K562 (cell line): ENCODE results near the gene HNRNPK. TPM values are rescaled to one million over a fixed set of nuclear protein-coding genes. Genes with fewer than 3 reads are reported as not detected.

Experiments
- BHLHE40 ChIP-seq: IDR thresholded peaks from 2 replicates; pipeline ENCODE4 v1.6.1; 2011; ENCODE audit warnings: low read length, improper control_type of control experiment
- CHD4 ChIP-seq: fragments of 200-600 bp; sonication (generic); IDR thresholded peaks from 3 replicates; pipeline ENCODE4 v1.6.1; 2012; ENCODE audit warnings: low read depth, mild to moderate bottlenecking, mixed read lengths, low read length, inconsistent platforms; ENCODE audit not compliant: insufficient read depth, insufficient replicate concordance, poor library complexity, severe bottlenecking
- DACH1 ChIP-seq: fragments of 450-650 bp; IDR thresholded peaks from 2 replicates; pipeline ENCODE4 v1.6.1; 2018; ENCODE audit not compliant: partially characterized antibody
- EP300 ChIP-seq: IDR thresholded peaks from 2 replicates; pipeline ENCODE4 v1.6.1; 2012; ENCODE audit warnings: low read length, improper control_type of control experiment
- EP400 ChIP-seq: fragments of 450-650 bp; IDR thresholded peaks from 2 replicates; pipeline ENCODE4 v1.6.1; 2017; ENCODE audit warnings: antibody characterized with exemption, mild to moderate bottlenecking, moderate library complexity
- ESRRB ChIP-seq: fragments of 250-450 bp; sonication (Bioruptor Pico); IDR thresholded peaks from 2 replicates; pipeline ENCODE4 v1.5.0; 2020; ENCODE audit warnings: mild to moderate bottlenecking, moderate library complexity, borderline replicate concordance
- HMG20B ChIP-seq: fragments of 250-450 bp; sonication (Bioruptor Pico); IDR thresholded peaks from 2 replicates; pipeline ENCODE4 v1.5.0; 2021; ENCODE audit warnings: mild to moderate bottlenecking
- MBD2 ChIP-seq: sonication (generic); IDR thresholded peaks from 2 replicates; pipeline ENCODE4 v1.6.1; 2016; ENCODE audit warnings: low read depth, borderline replicate concordance
- MLLT1 ChIP-seq, 2 experiments: fragments of 450-650 bp; IDR thresholded peaks; 2 replicates each; pipeline ENCODE4 v1.6.1; 2016
- MYC ChIP-seq, 2 experiments: fragments of 250-450 bp in 1 of 2; sonication (Bioruptor Pico) in 1 of 2; IDR thresholded peaks; 2 replicates each; pipeline versions ENCODE4 v1.5.1 to v1.6.1; 2012 to 2021; ENCODE audit warnings: low read depth in 2 of 2, borderline replicate concordance in 1 of 2, improper control_type of control experiment in 1 of 2, low read length in 1 of 2, mild to moderate bottlenecking in 1 of 2, moderate library complexity in 1 of 2
- PHF20 ChIP-seq: fragments of 450-650 bp; IDR thresholded peaks from 2 replicates; pipeline ENCODE4 v1.6.1; 2018; ENCODE audit not compliant: partially characterized antibody
- REST ChIP-seq, 2 experiments: fragments of 450-650 bp; formaldehyde crosslinking in 1 of 2; IDR thresholded peaks; 2 replicates each; pipeline versions ENCODE4 v1.4.0 to v1.6.1; 2014 to 2020; ENCODE audit warnings: mild to moderate bottlenecking in 2 of 2, borderline replicate concordance in 1 of 2, low read depth in 1 of 2
- STAT6 ChIP-seq: sonication (generic); formaldehyde crosslinking; IDR thresholded peaks from 2 replicates; pipeline ENCODE4 v1.8.1; 2023; ENCODE audit warnings: mild to moderate bottlenecking, missing genetic modification reagents
- TCF7 ChIP-seq: sonication (generic); IDR thresholded peaks from 2 replicates; pipeline ENCODE4 v1.6.1; 2016; ENCODE audit warnings: antibody characterized with exemption, borderline replicate concordance
- polyA plus RNA-seq, 8 experiments: library from polyadenylated mRNA; depleted of rRNA in 4 of 8; stranded (reverse) in 5 of 8; unstranded in 3 of 8; fragments of >200 nt; fragmentation: Nextera tagmentation in 2 of 8; fragmentation: Illumina TruSeq in 1 of 8; extraction: Ambion mirVana in 2 of 8; extraction: Trizol in 1 of 8; gene quantifications; 2 replicates each; pipeline versions ENCODE4 v1.2.1 to v1.2.3, GENCODE V29; 2011 to 2014; ENCODE audit warnings: inconsistent platforms in 1 of 8, missing spikeins in 1 of 8
- total RNA-seq, 7 experiments: library from RNA; depleted of rRNA in 6 of 7; stranded (reverse); fragments of >200 nt in 6 of 7; fragmentation: Illumina TruSeq in 2 of 7; extraction: Trizol in 2 of 7; gene quantifications; 2 replicates each; pipeline versions ENCODE4 v1.2.1 to v1.2.3, GENCODE V29; 2011 to 2021; ENCODE audit warnings: low replicate concordance in 1 of 7

HNRNPK gene
- total and polyA plus RNA-seq, 9 of the 15 experiments (the other 6 are each of a cell fraction or from before 2014, with no cell fraction given): 224 to 883 (median 618) TPM

- TF ChIP-seq HMG20B (no peak), STAT6 (CRISPR knock-in tag) (no peak), PHF20 (no peak), ESRRB (CRISPR knock-in tag) (no peak), MLLT1 (IDR thresholded peaks at IDR 0.05) (0 out of 4 replicates have a peak, but pooled peaks have one; percentile 43 to 56), EP300 (peak; percentile 55), MBD2 (no peak), CHD4 (no peak), TCF7 (no peak), EP400 (peak; percentile 77), MYC (IDR thresholded peaks at IDR 0.05; ENCODE audit: low read depth, low read length) (peak; percentile 66), MYC (CRISPR knock-in tag; IDR thresholded peaks at IDR 0.05; ENCODE audit: borderline replicate concordance, low read depth) (no peak), REST (IDR thresholded peaks at IDR 0.05; ENCODE audit: borderline replicate concordance) (no peak), REST (CRISPR knock-in tag; IDR thresholded peaks at IDR 0.05; ENCODE audit: low read depth) (no peak), DACH1 (no peak), BHLHE40 (peak; percentile 90)
Observed at GRCh38 chr9:83986765-83987401, 6.9 kb upstream of the HNRNPK start (continued).
